Posterior vena cava (tissue), 2 donors: Measurements from ENCODE around the gene PCDHA3. TPM values are rescaled to one million over a fixed set of nuclear protein-coding genes. Genes with fewer than 3 reads are reported as not detected.
"Not testable (repeated sequence)": the region's sequence is repeated elsewhere in the genome, so short reads cannot be mapped to it uniquely, and the experiment has no call there.

Experiments used
- DNase-seq: peaks from one replicate; pipeline ENCODE4 v3.0.0-alpha.2; 2020; ENCODE audit warnings: low spot score
- intact Hi-C, 2 donors: fragments of 100-400 bp; cut with DNase I; formaldehyde crosslinking; loops; one replicate each; pipeline versions ENCODE4 v1.14.1 to v1.14.2; 2022 to 2023
- total RNA-seq, 2 donors: library from RNA; stranded (reverse); fragmentation: NEBNext Ultra II Directional; extraction: Animal tissue kit (Norgen Biotek cat#: 25700); gene quantifications; one replicate each; pipeline ENCODE4 v1.2.1, GENCODE V29; 2021
- donor health status: DM: yes; HTN: yes; CAD: no.
- donor health status: DM: yes; HTN: yes; CAD: no.

The PCDHA3 gene
- total RNA-seq, 2 donors from 2014 or later, result 0.19 to 0.23 TPM

GRCh38 chr5:140848139-140849102 is 47.6 kb downstream of the PCDHA3 start, which contains the start of gene PCDHA9:
Gene PCDHA9 (plus strand): TSS chr5:140848382. CDS start chr5:140848496, 114 bp downstream.
- DNase-seq, result not testable (repeated sequence)

GRCh38 chr5:140849831-140850634 is 49.2 kb downstream of the PCDHA3 start:
- DNase-seq, intact Hi-C loops: not testable (repeated sequence)

More at GRCh38 chr5:140848139-140849102, 47.6 kb downstream of the PCDHA3 start, which contains the start of gene PCDHA9:
- intact Hi-C loops, result not testable (repeated sequence)

Other genes starting within 250 kb of the PCDHA3 start
- 10 to 100 TPM; 27.9 to 28.0 TPM for gene SRA1, start 243.6 kb upstream of the PCDHA3 start, total RNA-seq
- 10 to 100 TPM; 12.5 to 19.7 TPM for gene APBB3, start 236.5 kb upstream of the PCDHA3 start, total RNA-seq
- gene SLC35A4, start 236.2 kb upstream of the PCDHA3 start, total RNA-seq, result 10 to 100 TPM; 43.9 to 55.0 TPM
- gene CD14, start 167.9 kb upstream of the PCDHA3 start, total RNA-seq, result 10 to 100 TPM; 64.6 to 68.8 TPM
- 10 to 100 TPM in 1 of 2 donors, 1 to 10 TPM in 1; 6.6 to 11.2 TPM for gene TMCO6, start 161.6 kb upstream of the PCDHA3 start, total RNA-seq
- 10 to 100 TPM; 37.4 to 45.9 TPM for gene NDUFA2, start 153.4 kb upstream of the PCDHA3 start, total RNA-seq
- gene IK, start 153.2 kb upstream of the PCDHA3 start, total RNA-seq, result 10 to 100 TPM; 63.1 to 70.3 TPM
- 10 to 100 TPM; 13.0 to 14.9 TPM for gene WDR55, start 136.2 kb upstream of the PCDHA3 start, total RNA-seq
- gene DND1, start 127.5 kb upstream of the PCDHA3 start, total RNA-seq, result under 1 TPM; 0.52 to 0.56 TPM
- 10 to 100 TPM; 38.0 to 48.2 TPM for gene HARS1, start 109.7 kb upstream of the PCDHA3 start, total RNA-seq
- 10 to 100 TPM; 16.8 to 19.2 TPM for gene HARS2, start 109.6 kb upstream of the PCDHA3 start, total RNA-seq
- 10 to 100 TPM; 31.8 to 34.9 TPM for gene ZMAT2, start 100.6 kb upstream of the PCDHA3 start, total RNA-seq
- not detected for gene PCDHA1, start 14.9 kb upstream of the PCDHA3 start, total RNA-seq
- gene PCDHA2, start 6.2 kb upstream of the PCDHA3 start, total RNA-seq, result under 1 TPM in 1 of 2 donors, not detected in 1; 0.14 TPM
- under 1 TPM; 0.32 to 0.48 TPM for gene PCDHA4, start 6.0 kb downstream of the PCDHA3 start, total RNA-seq
- gene PCDHA5, start 20.6 kb downstream of the PCDHA3 start, total RNA-seq, result under 1 TPM; 0.14 TPM
- under 1 TPM; 0.14 to 0.23 TPM for gene PCDHA6, start 26.9 kb downstream of the PCDHA3 start, total RNA-seq
- gene PCDHA7, start 33.2 kb downstream of the PCDHA3 start, total RNA-seq, result under 1 TPM in 1 of 2 donors, not detected in 1; 0.19 TPM
- not detected for gene PCDHA8, start 40.1 kb downstream of the PCDHA3 start, total RNA-seq
- under 1 TPM; 0.14 TPM for gene PCDHA9, start 47.3 kb downstream of the PCDHA3 start, total RNA-seq
- under 1 TPM; 0.52 to 0.60 TPM for gene PCDHA10, start 54.8 kb downstream of the PCDHA3 start, total RNA-seq
- gene PCDHA11, start 67.9 kb downstream of the PCDHA3 start, total RNA-seq, result under 1 TPM; 0.14 TPM
- under 1 TPM in 1 of 2 donors, not detected in 1; 0.24 TPM for gene PCDHA12, start 74.3 kb downstream of the PCDHA3 start, total RNA-seq
- under 1 TPM in 1 of 2 donors, not detected in 1; 0.05 TPM for gene PCDHA13, start 81.1 kb downstream of the PCDHA3 start, total RNA-seq
- gene PCDHAC1, start 125.2 kb downstream of the PCDHA3 start, total RNA-seq, result under 1 TPM; 0.14 to 0.24 TPM
- gene PCDHAC2, start 165.4 kb downstream of the PCDHA3 start, total RNA-seq, result under 1 TPM; 0.32 to 0.33 TPM